ENCODE measurements around the gene SRGAP2B.
"Not testable (repeated sequence)": the region's sequence is repeated elsewhere in the genome, so short reads cannot be mapped to it uniquely, and the experiment has no call there.

DNA sequence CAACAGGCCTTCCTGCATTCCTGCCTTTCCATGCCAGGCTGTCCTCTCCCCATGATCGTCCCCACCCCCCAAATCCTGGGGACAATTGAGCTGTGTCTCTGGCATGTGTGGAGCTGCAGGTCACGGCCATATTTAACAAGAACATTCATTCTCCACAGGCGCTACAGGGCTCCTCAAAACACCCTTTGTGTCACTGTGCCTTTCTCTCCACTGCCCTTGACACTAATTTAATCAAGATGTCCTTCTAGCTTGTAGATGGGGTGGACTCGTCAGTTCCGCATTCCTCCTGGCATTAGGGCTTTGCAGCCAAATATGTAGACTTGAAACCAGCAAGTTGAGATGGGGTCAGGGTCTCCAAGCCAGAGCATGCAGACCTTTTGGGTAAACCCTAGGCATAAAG is 163.0 kb downstream of the SRGAP2B start:
- TF ChIP-seq, protein P1, sequence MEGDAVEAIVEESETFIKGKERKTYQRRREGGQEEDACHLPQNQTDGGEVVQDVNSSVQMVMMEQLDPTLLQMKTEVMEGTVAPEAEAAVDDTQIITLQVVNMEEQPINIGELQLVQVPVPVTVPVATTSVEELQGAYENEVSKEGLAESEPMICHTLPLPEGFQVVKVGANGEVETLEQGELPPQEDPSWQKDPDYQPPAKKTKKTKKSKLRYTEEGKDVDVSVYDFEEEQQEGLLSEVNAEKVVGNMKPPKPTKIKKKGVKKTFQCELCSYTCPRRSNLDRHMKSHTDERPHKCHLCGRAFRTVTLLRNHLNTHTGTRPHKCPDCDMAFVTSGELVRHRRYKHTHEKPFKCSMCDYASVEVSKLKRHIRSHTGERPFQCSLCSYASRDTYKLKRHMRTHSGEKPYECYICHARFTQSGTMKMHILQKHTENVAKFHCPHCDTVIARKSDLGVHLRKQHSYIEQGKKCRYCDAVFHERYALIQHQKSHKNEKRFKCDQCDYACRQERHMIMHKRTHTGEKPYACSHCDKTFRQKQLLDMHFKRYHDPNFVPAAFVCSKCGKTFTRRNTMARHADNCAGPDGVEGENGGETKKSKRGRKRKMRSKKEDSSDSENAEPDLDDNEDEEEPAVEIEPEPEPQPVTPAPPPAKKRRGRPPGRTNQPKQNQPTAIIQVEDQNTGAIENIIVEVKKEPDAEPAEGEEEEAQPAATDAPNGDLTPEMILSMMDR (IDR thresholded peaks at IDR 0.05; ENCODE audit: low read length) = not testable (repeated sequence)
- TF ChIP-seq EZH2 (IDR thresholded peaks at IDR 0.05; ENCODE audit: borderline replicate concordance, low read length) = not testable (repeated sequence)

All from OCI-LY1 (cell line).